ENCODE data around the gene ALOX5AP. TPM values are rescaled to one million over a fixed set of nuclear protein-coding genes. Genes with fewer than 3 reads are reported as not detected.

Gene ALOX5AP
- total RNA-seq, 1 donor from 2014 or later: 4.5 TPM

- no peaks in the 10 kb centered on the region for H3K36me3 ChIP-seq (ENCODE audit: insufficient read depth, low read length)
- peaks cover 13% of the 10 kb centered on the region for H3K27me3 Mint-ChIP-seq (ENCODE audit: low read depth, unreplicated experiment)
- no peak overlapping the region for H3K27ac ChIP-seq (ENCODE audit: low read depth, low read length)
- H3K79me2 ChIP-seq (ENCODE audit: insufficient read depth, low read length): no peaks in the 10 kb centered on the region
- no peak overlapping the region for H3K27ac Mint-ChIP-seq (ENCODE audit: unreplicated experiment)
- H3K4me3 Mint-ChIP-seq (ENCODE audit: unreplicated experiment): no peak overlapping the region
- peaks cover 3% of the 10 kb centered on the region for H3K27me3 ChIP-seq (ENCODE audit: insufficient read depth, low read length)
- H3K4me3 ChIP-seq (ENCODE audit: insufficient read depth, low read depth, low read length): no peak overlapping the region
- H3K4me1 ChIP-seq (ENCODE audit: insufficient read depth, low read length): no peaks in the 10 kb centered on the region
- H3K9me3 ChIP-seq (ENCODE audit: insufficient read depth, low read depth, low read length): no peaks in the 10 kb centered on the region
- DNase-seq (ENCODE audit: low read depth) (no peak), FAIRE-seq (no peak)
- no peak overlapping the region for H2AFZ ChIP-seq (ENCODE audit: low read depth, low read length)
- no peak overlapping the region for H3K9ac ChIP-seq (ENCODE audit: low read length)
- H3K4me1 Mint-ChIP-seq (ENCODE audit: low read depth, unreplicated experiment): peaks cover 13% of the 10 kb centered on the region
- H3K36me3 Mint-ChIP-seq (ENCODE audit: low read depth, unreplicated experiment): no peaks in the 10 kb centered on the region
- no peak overlapping the region for H3K4me2 ChIP-seq (ENCODE audit: low read length)
- peaks cover 2% of the 10 kb centered on the region for H3K9me3 Mint-ChIP-seq (ENCODE audit: unreplicated experiment)
- no peaks in the 10 kb centered on the region for H4K20me1 ChIP-seq (ENCODE audit: insufficient read depth, low read length)
- TF ChIP-seq CTCF (IDR thresholded peaks at IDR 0.05; ENCODE audit: insufficient read depth, low read depth, low read length) (no peak), EZH2 (IDR thresholded peaks at IDR 0.05; ENCODE audit: insufficient read depth, low read length) (no peak)
Measured at GRCh38 chr13:30780338-30780981, 45.1 kb downstream of the ALOX5AP start.

GRCh38 chr13:30785191-30785850 lies 50.0 kb downstream of the ALOX5AP start:
- no peak overlapping the region for H3K4me2 ChIP-seq (ENCODE audit: low read length)
- Mint-ChIP-seq H3K4me3 (ENCODE audit: unreplicated experiment) (no peak overlapping the region), H3K4me1 (ENCODE audit: low read depth, unreplicated experiment) (peaks cover 18% of the 10 kb centered on the region), H3K27ac (ENCODE audit: unreplicated experiment) (no peak overlapping the region), H3K27me3 (ENCODE audit: low read depth, unreplicated experiment) (peaks cover 20% of the 10 kb centered on the region), H3K36me3 (ENCODE audit: low read depth, unreplicated experiment) (no peaks in the 10 kb centered on the region), H3K9me3 (ENCODE audit: unreplicated experiment) (peaks cover 2% of the 10 kb centered on the region)
- H3K4me1 ChIP-seq (ENCODE audit: insufficient read depth, low read length): peaks cover 16% of the 10 kb centered on the region
- TF ChIP-seq EZH2 (IDR thresholded peaks at IDR 0.05; ENCODE audit: insufficient read depth, low read length): no peak
- no peak for TF ChIP-seq CTCF (IDR thresholded peaks at IDR 0.05; ENCODE audit: insufficient read depth, low read depth, low read length)
- peaks cover 3% of the 10 kb centered on the region for H3K27me3 ChIP-seq (ENCODE audit: insufficient read depth, low read length)
- H3K9ac ChIP-seq (ENCODE audit: low read length): no peak overlapping the region
- DNase-seq (ENCODE audit: low read depth): no peak
- H2AFZ ChIP-seq (ENCODE audit: low read depth, low read length): no peak overlapping the region
- H4K20me1 ChIP-seq (ENCODE audit: insufficient read depth, low read length): no peaks in the 10 kb centered on the region
- FAIRE-seq: no peak
- no peak overlapping the region for H3K4me3 ChIP-seq (ENCODE audit: insufficient read depth, low read depth, low read length)
- no peaks in the 10 kb centered on the region for H3K79me2 ChIP-seq (ENCODE audit: insufficient read depth, low read length)
- H3K36me3 ChIP-seq (ENCODE audit: insufficient read depth, low read length): no peaks in the 10 kb centered on the region
- no peaks in the 10 kb centered on the region for H3K9me3 ChIP-seq (ENCODE audit: insufficient read depth, low read depth, low read length)
- no peak overlapping the region for H3K27ac ChIP-seq (ENCODE audit: low read depth, low read length)

GRCh38 chr13:30786648-30787047 lies 51.3 kb downstream of the ALOX5AP start:
- peaks cover 15% of the 10 kb centered on the region for H3K27me3 Mint-ChIP-seq (ENCODE audit: low read depth, unreplicated experiment)
- Histone ChIP-seq H3K79me2 (ENCODE audit: insufficient read depth, low read length) (no peaks in the 10 kb centered on the region), H3K27ac (ENCODE audit: low read depth, low read length) (no peak overlapping the region), H3K27me3 (ENCODE audit: insufficient read depth, low read length) (no peaks in the 10 kb centered on the region), H4K20me1 (ENCODE audit: insufficient read depth, low read length) (no peaks in the 10 kb centered on the region), H3K9me3 (ENCODE audit: insufficient read depth, low read depth, low read length) (no peaks in the 10 kb centered on the region), H2AFZ (ENCODE audit: low read depth, low read length) (no peak overlapping the region), H3K4me2 (ENCODE audit: low read length) (no peak overlapping the region), H3K4me3 (ENCODE audit: insufficient read depth, low read depth, low read length) (no peak overlapping the region), H3K36me3 (ENCODE audit: insufficient read depth, low read length) (no peaks in the 10 kb centered on the region), H3K4me1 (ENCODE audit: insufficient read depth, low read length) (peaks cover 20% of the 10 kb centered on the region), H3K9ac (ENCODE audit: low read length) (no peak overlapping the region)
- peaks cover 22% of the 10 kb centered on the region for H3K4me1 Mint-ChIP-seq (ENCODE audit: low read depth, unreplicated experiment)
- H3K36me3 Mint-ChIP-seq (ENCODE audit: low read depth, unreplicated experiment): no peaks in the 10 kb centered on the region
- DNase-seq (ENCODE audit: low read depth) (no peak), FAIRE-seq (no peak)
- no peaks in the 10 kb centered on the region for H3K9me3 Mint-ChIP-seq (ENCODE audit: unreplicated experiment)
- H3K4me3 Mint-ChIP-seq (ENCODE audit: unreplicated experiment): no peak overlapping the region
- H3K27ac Mint-ChIP-seq (ENCODE audit: unreplicated experiment): no peak overlapping the region
- TF ChIP-seq CTCF (IDR thresholded peaks at IDR 0.05; ENCODE audit: insufficient read depth, low read depth, low read length) (no peak), EZH2 (IDR thresholded peaks at IDR 0.05; ENCODE audit: insufficient read depth, low read length) (no peak)

Measured in astrocyte (in vitro differentiated cells and primary cell).